Measurements from ENCODE around the gene WTAP.
"Not testable (repeated sequence)": the region's sequence is repeated elsewhere in the genome, so short reads cannot be mapped to it uniquely, and the experiment has no call there.

WTAP gene

GRCh38 chr6:159693128-159693893, 34.0 kb upstream of the WTAP start, which contains the start of gene SOD2:
SOD2 (minus strand) TSS chr6:159693241; CDS start chr6:159693167, 74 bp downstream.
- H3K4me3 ChIP-seq (ENCODE audit: control insufficient read depth, low read depth, low read length) = peak within 1 kb of the TSS; percentile 82
- TF ChIP-seq CTCF (conservative IDR thresholded peaks at IDR 0.05; ENCODE audit: control insufficient read depth, insufficient read depth, low read depth, low read length) = no peak
- peak; percentile 79 for DNase-seq (ENCODE audit: low read depth)

GRCh38 chr6:159693894-159694545, 33.3 kb upstream of the WTAP start:
- peak; percentile 51 for DNase-seq (ENCODE audit: low read depth)

GRCh38 chr6:159695984-159696383, 31.3 kb upstream of the WTAP start:
- TF ChIP-seq CTCF (conservative IDR thresholded peaks at IDR 0.05; ENCODE audit: control insufficient read depth, insufficient read depth, low read depth, low read length) = no peak
- H3K4me3 ChIP-seq (ENCODE audit: control insufficient read depth, low read depth, low read length) = no peak overlapping the region
- peak; percentile 71 for DNase-seq (ENCODE audit: low read depth)

More at GRCh38 chr6:159693894-159694545, 33.3 kb upstream of the WTAP start:
- peak overlapping the region; percentile 82 for H3K4me3 ChIP-seq (ENCODE audit: control insufficient read depth, low read depth, low read length)
- no peak for TF ChIP-seq CTCF (conservative IDR thresholded peaks at IDR 0.05; ENCODE audit: control insufficient read depth, insufficient read depth, low read depth, low read length)

GRCh38 chr6:159700970-159701369, 26.3 kb upstream of the WTAP start:
- no peak for TF ChIP-seq CTCF (conservative IDR thresholded peaks at IDR 0.05; ENCODE audit: control insufficient read depth, insufficient read depth, low read depth, low read length)
- DNase-seq (ENCODE audit: low read depth) = peak; percentile 59
- H3K4me3 ChIP-seq (ENCODE audit: control insufficient read depth, low read depth, low read length) = no peak overlapping the region

GRCh38 chr6:159701413-159701999, 25.8 kb upstream of the WTAP start:
- DNase-seq (ENCODE audit: low read depth) = peak; percentile 98
- no peak overlapping the region for H3K4me3 ChIP-seq (ENCODE audit: control insufficient read depth, low read depth, low read length)
- TF ChIP-seq CTCF (conservative IDR thresholded peaks at IDR 0.05; ENCODE audit: control insufficient read depth, insufficient read depth, low read depth, low read length) = no peak

GRCh38 chr6:159710603-159711002, 16.7 kb upstream of the WTAP start:
- not testable (repeated sequence) for DNase-seq (ENCODE audit: low read depth)

GRCh38 chr6:159712389-159712788, 14.9 kb upstream of the WTAP start:
- DNase-seq (ENCODE audit: low read depth); H3K4me3 ChIP-seq (ENCODE audit: control insufficient read depth, low read depth, low read length): not testable (repeated sequence)

More at GRCh38 chr6:159710603-159711002, 16.7 kb upstream of the WTAP start:
- not testable (repeated sequence) for H3K4me3 ChIP-seq (ENCODE audit: control insufficient read depth, low read depth, low read length)

Data from fibroblast of mammary gland (primary cell).